Trophoblast cell (in vitro differentiated cells and primary cell): ENCODE measurements around the gene TMEM45B.

Source experiments
- DNase-seq, 2 donors: peaks; one replicate each; pipeline ENCODE4 v3.0.0-alpha.2; 2016
- H2AFZ ChIP-seq: 2 replicates; pipeline ENCODE4 v1.6.1; 2013; ENCODE audit warnings: low read length, moderate library complexity, mild to moderate bottlenecking; ENCODE audit not compliant: insufficient read depth, poor library complexity
- H2AK5ac ChIP-seq: 2 replicates; pipeline ENCODE4 v1.6.1; 2013; ENCODE audit warnings: mild to moderate bottlenecking, low read length
- H2BK120ac ChIP-seq: 2 replicates; pipeline ENCODE4 v1.6.1; 2013; ENCODE audit warnings: low read length, mild to moderate bottlenecking, moderate library complexity; ENCODE audit not compliant: insufficient read depth, poor library complexity
- H2BK12ac ChIP-seq: 2 replicates; pipeline ENCODE4 v1.6.1; 2013; ENCODE audit warnings: mild to moderate bottlenecking, low read length, moderate library complexity
- H2BK5ac ChIP-seq: 2 replicates; pipeline ENCODE4 v1.6.1; 2013; ENCODE audit warnings: low read length, low read depth, moderate library complexity, mild to moderate bottlenecking; ENCODE audit not compliant: poor library complexity
- H3K14ac ChIP-seq: 2 replicates; pipeline ENCODE4 v1.6.1; 2013; ENCODE audit warnings: mild to moderate bottlenecking, low read length
- H3K18ac ChIP-seq: 2 replicates; pipeline ENCODE4 v1.6.1; 2013; ENCODE audit warnings: mild to moderate bottlenecking, low read length
- H3K23ac ChIP-seq: 2 replicates; pipeline ENCODE4 v1.6.1; 2013; ENCODE audit warnings: low read length
- H3K27ac ChIP-seq: 2 replicates; pipeline ENCODE4 v1.5.1; 2013; ENCODE audit warnings: low read depth, mild to moderate bottlenecking, inconsistent platforms, low read length, moderate library complexity
- H3K27me3 ChIP-seq: 2 replicates; pipeline ENCODE4 v1.6.1; 2013; ENCODE audit warnings: inconsistent platforms, mild to moderate bottlenecking, low read length, moderate library complexity; ENCODE audit not compliant: insufficient read depth
- H3K36me3 ChIP-seq, 2 experiments: 1 replicate in 1 of 2; 2 replicates in 1 of 2; pipeline ENCODE4 v1.6.1; 2013; ENCODE audit warnings: low read length in 2 of 2, mild to moderate bottlenecking in 2 of 2, moderate library complexity in 1 of 2; ENCODE audit not compliant: insufficient read depth in 2 of 2, control insufficient read depth in 1 of 2
- H3K4ac ChIP-seq: 2 replicates; pipeline ENCODE4 v1.6.1; 2013; ENCODE audit warnings: low read depth, mild to moderate bottlenecking, low read length, moderate library complexity
- H3K4me1 ChIP-seq, 2 experiments: 1 replicate in 1 of 2; 2 replicates in 1 of 2; pipeline ENCODE4 v1.6.1; 2013; ENCODE audit warnings: low read length in 2 of 2, mild to moderate bottlenecking in 2 of 2, moderate library complexity in 1 of 2; ENCODE audit not compliant: insufficient read depth in 2 of 2, control insufficient read depth in 1 of 2
- H3K4me2 ChIP-seq: 2 replicates; pipeline ENCODE4 v1.6.1; 2013; ENCODE audit warnings: inconsistent platforms, mild to moderate bottlenecking, low read length, moderate library complexity
- H3K4me3 ChIP-seq: 2 replicates; pipeline ENCODE4 v1.5.1; 2013; ENCODE audit warnings: mild to moderate bottlenecking, low read depth, low read length, inconsistent platforms
- H3K79me1 ChIP-seq: one replicate; pipeline ENCODE4 v1.6.1; 2013; ENCODE audit warnings: low read length
- H3K79me2 ChIP-seq: 2 replicates; pipeline ENCODE4 v1.6.1; 2013; ENCODE audit warnings: low read length, mild to moderate bottlenecking; ENCODE audit not compliant: control insufficient read depth, insufficient read depth, poor library complexity
- H3K9ac ChIP-seq: 2 replicates; pipeline ENCODE4 v1.6.1; 2013; ENCODE audit warnings: mild to moderate bottlenecking, low read length
- H3K9me3 ChIP-seq: 2 replicates; pipeline ENCODE4 v1.6.1; 2013; ENCODE audit warnings: low read depth, mild to moderate bottlenecking, control low read depth, inconsistent platforms, low read length; ENCODE audit not compliant: insufficient read depth
- H4K12ac ChIP-seq: 2 replicates; pipeline ENCODE4 v1.6.1; 2013; ENCODE audit warnings: low read depth, mild to moderate bottlenecking, low read length, moderate library complexity
- H4K8ac ChIP-seq: 2 replicates; pipeline ENCODE4 v1.6.1; 2013; ENCODE audit warnings: low read depth, mild to moderate bottlenecking, low read length, moderate library complexity
- H4K91ac ChIP-seq: one replicate; pipeline ENCODE4 v1.6.1; 2013; ENCODE audit warnings: low read depth, mild to moderate bottlenecking, low read length, moderate library complexity
- WGBS: extraction: QIAGEN DNeasy Blood & Tissue Kit; methylation state at CpG from one replicate; pipeline ENCODE4 v1.1.7; 2013; ENCODE audit warnings: missing lambda C conversion rate; ENCODE audit not compliant: insufficient read length, insufficient coverage; ENCODE audit errors: extremely low coverage; 5-methylcytosine and 5-hydroxymethylcytosine counted together

TMEM45B gene

GRCh38 chr11:129790106-129790505 lies 25.5 kb upstream of the TMEM45B start:
- H4K8ac ChIP-seq, result no peak overlapping the region
- no CpG with 5 or more reads among the region's 2 CpGs for WGBS
- H3K23ac ChIP-seq, result no peak overlapping the region

GRCh38 chr11:129791515-129791914 lies 24.1 kb upstream of the TMEM45B start:
- Histone ChIP-seq H4K8ac (no peak overlapping the region), H3K9ac (no peak overlapping the region), H4K12ac (no peak overlapping the region), H2BK5ac (no peak overlapping the region), H3K9me3 (peaks cover 6% of the 10 kb centered on the region), H2BK120ac (no peak overlapping the region), H3K4me1 (no peaks in the 10 kb centered on the region), H2AK5ac (no peak overlapping the region), H3K4me3 (no peak overlapping the region), H3K4ac (no peak overlapping the region), H3K79me1 (no peaks in the 10 kb centered on the region), H3K27ac (no peak overlapping the region), H4K91ac (no peak overlapping the region), H3K14ac (no peak overlapping the region), H3K79me2 (no peaks in the 10 kb centered on the region), H3K23ac (no peak overlapping the region), H3K36me3 (no peaks in the 10 kb centered on the region), H2BK12ac (no peak overlapping the region), H3K18ac (no peak overlapping the region), H2AFZ (no peak overlapping the region), H3K4me2 (no peak overlapping the region), H3K27me3 (no peaks in the 10 kb centered on the region)
- no peak for DNase-seq
- no CpG with 5 or more reads among the region's 2 CpGs for WGBS

More at GRCh38 chr11:129790106-129790505, 25.5 kb upstream of the TMEM45B start:
- Histone ChIP-seq H3K14ac (no peak overlapping the region), H3K18ac (no peak overlapping the region), H4K91ac (no peak overlapping the region), H2BK120ac (no peak overlapping the region), H4K12ac (no peak overlapping the region), H2BK5ac (no peak overlapping the region), H3K4me3 (no peak overlapping the region), H3K27ac (no peak overlapping the region), H3K4ac (no peak overlapping the region), H3K4me2 (no peak overlapping the region), H3K9ac (no peak overlapping the region), H3K36me3 (no peaks in the 10 kb centered on the region), H3K79me2 (no peaks in the 10 kb centered on the region), H2AK5ac (no peak overlapping the region), H2BK12ac (no peak overlapping the region), H3K27me3 (no peaks in the 10 kb centered on the region), H3K79me1 (no peaks in the 10 kb centered on the region), H3K9me3 (peaks cover 6% of the 10 kb centered on the region), H3K4me1 (no peaks in the 10 kb centered on the region), H2AFZ (no peak overlapping the region)
- DNase-seq, result peak in 1 of 2 donors; percentile 31

DNA sequence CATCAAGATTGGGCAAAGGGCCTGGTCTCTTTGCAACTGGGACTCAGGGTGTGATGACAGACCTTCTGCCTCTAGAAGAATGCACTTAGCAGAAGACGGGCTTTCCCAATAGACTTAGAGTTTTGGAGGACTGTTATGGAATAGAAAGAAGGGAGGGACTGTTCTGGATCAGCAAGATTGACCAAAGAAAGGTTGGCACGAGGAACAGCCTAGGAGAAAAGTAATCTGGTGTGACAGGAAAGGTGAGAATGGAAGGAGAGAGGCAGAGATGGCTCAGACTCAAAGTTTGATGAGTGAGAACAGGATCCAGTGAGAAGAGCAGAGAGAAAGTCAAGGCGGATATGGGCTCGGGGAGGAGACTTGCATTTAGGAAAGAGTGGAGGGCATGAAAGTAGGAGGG lies 23.0 kb upstream of the TMEM45B start:
- H2BK5ac ChIP-seq, result no peak overlapping the region

GRCh38 chr11:129795089-129795488 lies 20.6 kb upstream of the TMEM45B start:
- no peak overlapping the region for H2BK5ac ChIP-seq
- no peak overlapping the region for H4K12ac ChIP-seq
- no peaks in the 10 kb centered on the region for H3K4me1 ChIP-seq
- no peak overlapping the region for H2AK5ac ChIP-seq
- WGBS, result no CpG with 5 or more reads among the region's 2 CpGs
- H3K4me3 ChIP-seq, result no peak overlapping the region
- H3K18ac ChIP-seq, result no peak overlapping the region
- H3K4me2 ChIP-seq, result no peak overlapping the region
- H3K79me2 ChIP-seq, result no peaks in the 10 kb centered on the region
- no peak overlapping the region for H3K14ac ChIP-seq
- no peaks in the 10 kb centered on the region for H3K79me1 ChIP-seq
- no peaks in the 10 kb centered on the region for H3K36me3 ChIP-seq
- peaks cover 6% of the 10 kb centered on the region for H3K9me3 ChIP-seq
- no peak overlapping the region for H2BK120ac ChIP-seq
- no peak overlapping the region for H3K27ac ChIP-seq
- no peak overlapping the region for H2AFZ ChIP-seq
- no peaks in the 10 kb centered on the region for H3K27me3 ChIP-seq
- H3K4ac ChIP-seq, result no peak overlapping the region
- DNase-seq, result no peak
- no peak overlapping the region for H2BK12ac ChIP-seq
- H3K9ac ChIP-seq, result no peak overlapping the region
- H4K8ac ChIP-seq, result no peak overlapping the region
- H4K91ac ChIP-seq, result no peak overlapping the region
- no peak overlapping the region for H3K23ac ChIP-seq

More for the DNA sequence above, 23.0 kb upstream of the TMEM45B start:
- Histone ChIP-seq H3K36me3 (no peaks in the 10 kb centered on the region), H3K4me2 (no peak overlapping the region), H3K9ac (no peak overlapping the region), H3K79me1 (no peaks in the 10 kb centered on the region), H3K9me3 (peaks cover 6% of the 10 kb centered on the region), H3K18ac (no peak overlapping the region), H2BK12ac (no peak overlapping the region), H4K8ac (no peak overlapping the region), H2AFZ (no peak overlapping the region), H3K4ac (no peak overlapping the region), H2AK5ac (no peak overlapping the region), H3K27ac (no peak overlapping the region), H3K4me3 (no peak overlapping the region), H3K4me1 (no peaks in the 10 kb centered on the region), H4K12ac (no peak overlapping the region), H3K79me2 (no peaks in the 10 kb centered on the region), H3K14ac (no peak overlapping the region), H4K91ac (no peak overlapping the region), H2BK120ac (no peak overlapping the region), H3K27me3 (no peaks in the 10 kb centered on the region), H3K23ac (no peak overlapping the region)
- no CpG with 5 or more reads among the region's 4 CpGs for WGBS
- no peak for DNase-seq
